Type B pancreatic cell (in vitro differentiated cells): ENCODE data around the gene ADAM33. TPM values are rescaled to one million over a fixed set of nuclear protein-coding genes. Genes with fewer than 3 reads are reported as not detected.

ENCODE experiments used
- DNase-seq: peaks from one replicate; pipeline ENCODE4 v3.0.0; 2021; ENCODE audit warnings: mixed read lengths; ENCODE audit not compliant: unreplicated experiment; ENCODE audit errors: extremely low spot score
- H3K27ac Mint-ChIP-seq: 2 replicates; pipeline ENCODE4 v1.8.0; 2021; ENCODE audit warnings: mild to moderate bottlenecking, mixed read lengths
- H3K27me3 Mint-ChIP-seq: 2 replicates; pipeline ENCODE4 v1.8.0; 2021; ENCODE audit warnings: mixed read lengths
- H3K36me3 Mint-ChIP-seq: 2 replicates; pipeline ENCODE4 v1.8.0; 2021; ENCODE audit warnings: mixed read lengths
- H3K4me1 Mint-ChIP-seq: one replicate; pipeline ENCODE4 v1.8.0; 2021; ENCODE audit warnings: mixed read lengths; ENCODE audit not compliant: unreplicated experiment
- H3K4me3 Mint-ChIP-seq: 2 replicates; pipeline ENCODE4 v1.8.0; 2021; ENCODE audit warnings: mild to moderate bottlenecking, mixed read lengths
- H3K9me3 Mint-ChIP-seq: 2 replicates; pipeline ENCODE4 v1.8.0; 2021; ENCODE audit warnings: mixed read lengths
- CTCF ChIP-seq: fragments of 200-600 bp; sonication (generic); conservative IDR thresholded peaks from 2 replicates; pipeline ENCODE4 v1.5.0; 2021; ENCODE audit warnings: antibody characterized with exemption, mild to moderate bottlenecking
- total RNA-seq: library from RNA; stranded (reverse); gene quantifications from 2 replicates; pipeline ENCODE4 v1.2.1, GENCODE V29; 2021; ENCODE audit warnings: low replicate concordance

The ADAM33 gene
- total RNA-seq, 1 donor from 2014 or later = 8.2 TPM

GRCh38 chr20:3728876-3729275 lies 47.1 kb upstream of the ADAM33 start:
- DNase-seq = no peak
- no peaks in the 10 kb centered on the region for H3K9me3 Mint-ChIP-seq
- H3K27me3 Mint-ChIP-seq = peaks cover 40% of the 10 kb centered on the region
- H3K4me3 Mint-ChIP-seq = no peak overlapping the region
- H3K4me1 Mint-ChIP-seq = peaks cover 23% of the 10 kb centered on the region
- no peak overlapping the region for H3K27ac Mint-ChIP-seq
- no peak for TF ChIP-seq CTCF
- H3K36me3 Mint-ChIP-seq = no peaks in the 10 kb centered on the region

- no peaks in the 10 kb centered on the region for H3K9me3 Mint-ChIP-seq
- no peaks in the 10 kb centered on the region for H3K36me3 Mint-ChIP-seq
- H3K27ac Mint-ChIP-seq = no peak overlapping the region
- H3K4me3 Mint-ChIP-seq = no peak overlapping the region
- peaks cover 40% of the 10 kb centered on the region for H3K27me3 Mint-ChIP-seq
- TF ChIP-seq CTCF = no peak
- no peak for DNase-seq
- H3K4me1 Mint-ChIP-seq = peaks cover 23% of the 10 kb centered on the region
These were observed 46.5 kb upstream of the ADAM33 start for GRCh38 chr20:3728354-3728753.

- no peaks in the 10 kb centered on the region for H3K36me3 Mint-ChIP-seq
- H3K4me3 Mint-ChIP-seq = peak overlapping the region; percentile 17
- no peak overlapping the region for H3K27ac Mint-ChIP-seq
- H3K4me1 Mint-ChIP-seq = peaks cover 18% of the 10 kb centered on the region
- no peak for TF ChIP-seq CTCF
- H3K9me3 Mint-ChIP-seq = no peaks in the 10 kb centered on the region
- no peak for DNase-seq
- peaks cover 35% of the 10 kb centered on the region for H3K27me3 Mint-ChIP-seq
These were observed 45.7 kb upstream of the ADAM33 start for GRCh38 chr20:3727401-3728021.

GRCh38 chr20:3724356-3724755 lies 42.5 kb upstream of the ADAM33 start:
- no peak overlapping the region for H3K27ac Mint-ChIP-seq
- no peak overlapping the region for H3K4me3 Mint-ChIP-seq
- H3K36me3 Mint-ChIP-seq = no peaks in the 10 kb centered on the region
- DNase-seq = no peak
- H3K27me3 Mint-ChIP-seq = peaks cover 34% of the 10 kb centered on the region
- TF ChIP-seq CTCF = no peak
- peaks cover 11% of the 10 kb centered on the region for H3K4me1 Mint-ChIP-seq
- H3K9me3 Mint-ChIP-seq = no peaks in the 10 kb centered on the region

- no peak overlapping the region for H3K27ac Mint-ChIP-seq
- peaks cover 11% of the 10 kb centered on the region for H3K4me1 Mint-ChIP-seq
- DNase-seq = no peak
- no peaks in the 10 kb centered on the region for H3K9me3 Mint-ChIP-seq
- no peaks in the 10 kb centered on the region for H3K36me3 Mint-ChIP-seq
- no peak for TF ChIP-seq CTCF
- H3K27me3 Mint-ChIP-seq = peaks cover 32% of the 10 kb centered on the region
- H3K4me3 Mint-ChIP-seq = no peak overlapping the region
These were observed 41.5 kb upstream of the ADAM33 start for GRCh38 chr20:3723284-3723683.

- no peak for DNase-seq
- no peak overlapping the region for H3K4me3 Mint-ChIP-seq
- no peaks in the 10 kb centered on the region for H3K36me3 Mint-ChIP-seq
- H3K4me1 Mint-ChIP-seq = no peaks in the 10 kb centered on the region
- no peak overlapping the region for H3K27ac Mint-ChIP-seq
- no peaks in the 10 kb centered on the region for H3K9me3 Mint-ChIP-seq
- TF ChIP-seq CTCF = no peak
- peaks cover 18% of the 10 kb centered on the region for H3K27me3 Mint-ChIP-seq
These were observed 40.1 kb upstream of the ADAM33 start for GRCh38 chr20:3721912-3722311.
